ENCODE data around the gene PIAS1. TPM values are rescaled to one million over a fixed set of nuclear protein-coding genes. Genes with fewer than 3 reads are reported as not detected.
"Not testable (repeated sequence)": the region's sequence is repeated elsewhere in the genome, so short reads cannot be mapped to it uniquely, and the experiment has no call there.

Gene PIAS1
- total and polyA plus RNA-seq, 12 donors = 5.8 to 37.9 (median 30.3) TPM

- H3K9me3 ChIP-seq = no peaks in the 10 kb centered on the region
- peaks cover 0 to 100% (median 5%) of the 10 kb centered on the region in 9 donors for H3K36me3 ChIP-seq
- H3K27me3 ChIP-seq = no peaks in the 10 kb centered on the region
- TF ChIP-seq CTCF (IDR thresholded peaks at IDR 0.05) = no peak
- ATAC-seq = no peak
- no peak for DNase-seq
- H3K27ac ChIP-seq = no peak overlapping the region
- H3K4me1 ChIP-seq = peaks cover 0 to 4% (median 0%) of the 10 kb centered on the region in 9 donors
- H3K4me3 ChIP-seq = no peak overlapping the region
- intact Hi-C loops (cut with DNase I) = no loop called here
Measured at GRCh38 chr15:68163191-68163590, 109.1 kb downstream of the PIAS1 start.

- DNase-seq (no peak), ATAC-seq (no peak)
- intact Hi-C loops (cut with DNase I) = no loop called here
- WGBS, 2 donors = 92 to 94% methylated on average over 4 of the region's 4 CpGs
- H3K4me1 ChIP-seq = peaks cover 0 to 17% (median 4%) of the 10 kb centered on the region in 9 donors
- H3K27me3 ChIP-seq = no peaks in the 10 kb centered on the region
- no peak for TF ChIP-seq CTCF (IDR thresholded peaks at IDR 0.05)
- H3K4me3 ChIP-seq = no peak overlapping the region
- no peak overlapping the region for H3K27ac ChIP-seq
- peaks cover 0 to 95% (median 5%) of the 10 kb centered on the region in 9 donors for H3K36me3 ChIP-seq
- no peaks in the 10 kb centered on the region for H3K9me3 ChIP-seq
Measured at GRCh38 chr15:68166847-68167246, 112.7 kb downstream of the PIAS1 start.

GRCh38 chr15:68172037-68172436 lies 117.9 kb downstream of the PIAS1 start:
- intact Hi-C loops (cut with DNase I); H3K9me3 ChIP-seq; ATAC-seq; H3K4me3 ChIP-seq; H3K27ac ChIP-seq; H3K27me3 ChIP-seq; DNase-seq: not testable (repeated sequence)
- 69 to 94% methylated on average over 2 of the region's 2 CpGs for WGBS, 2 donors
- peaks cover 0 to 88% (median 5%) of the 10 kb centered on the region in 9 donors for H3K36me3 ChIP-seq
- peaks cover 0 to 17% (median 4%) of the 10 kb centered on the region in 9 donors for H3K4me1 ChIP-seq

- no peak for TF ChIP-seq CTCF (IDR thresholded peaks at IDR 0.05)
- H3K27ac ChIP-seq = no peak overlapping the region
- no peaks in the 10 kb centered on the region for H3K27me3 ChIP-seq
- peaks cover 0 to 21% (median 4%) of the 10 kb centered on the region in 9 donors for H3K4me1 ChIP-seq
- DNase-seq = no peak
- no peak overlapping the region for H3K4me3 ChIP-seq
- peaks cover 0 to 88% (median 5%) of the 10 kb centered on the region in 9 donors for H3K36me3 ChIP-seq
- intact Hi-C loops (cut with DNase I) = no loop called here
- no peak for ATAC-seq
- no peaks in the 10 kb centered on the region for H3K9me3 ChIP-seq
- 97 to 98% methylated on average over 4 of the region's 4 CpGs for WGBS, 2 donors
Measured at GRCh38 chr15:68173119-68173518, 119.0 kb downstream of the PIAS1 start.

GRCh38 chr15:68175526-68175925 lies 121.4 kb downstream of the PIAS1 start:
- Histone ChIP-seq H3K4me3 (no peak overlapping the region), H3K27me3 (no peaks in the 10 kb centered on the region), H3K27ac (no peak overlapping the region), H3K9me3 (no peaks in the 10 kb centered on the region), H3K36me3 (peaks cover 0 to 88% (median 5%) of the 10 kb centered on the region in 9 donors), H3K4me1 (peaks cover 0 to 12% (median 0%) of the 10 kb centered on the region in 9 donors)
- DNase-seq (no peak), ATAC-seq (no peak)
- WGBS, 2 donors = 58 to 61% methylated on average over 2 of the region's 2 CpGs
- intact Hi-C loops (cut with DNase I) = no loop called here
- no peak for TF ChIP-seq CTCF (IDR thresholded peaks at IDR 0.05)

Data from heart right ventricle (tissue), 16 donors.